ENCODE measurements around the gene NIN.

DNA sequence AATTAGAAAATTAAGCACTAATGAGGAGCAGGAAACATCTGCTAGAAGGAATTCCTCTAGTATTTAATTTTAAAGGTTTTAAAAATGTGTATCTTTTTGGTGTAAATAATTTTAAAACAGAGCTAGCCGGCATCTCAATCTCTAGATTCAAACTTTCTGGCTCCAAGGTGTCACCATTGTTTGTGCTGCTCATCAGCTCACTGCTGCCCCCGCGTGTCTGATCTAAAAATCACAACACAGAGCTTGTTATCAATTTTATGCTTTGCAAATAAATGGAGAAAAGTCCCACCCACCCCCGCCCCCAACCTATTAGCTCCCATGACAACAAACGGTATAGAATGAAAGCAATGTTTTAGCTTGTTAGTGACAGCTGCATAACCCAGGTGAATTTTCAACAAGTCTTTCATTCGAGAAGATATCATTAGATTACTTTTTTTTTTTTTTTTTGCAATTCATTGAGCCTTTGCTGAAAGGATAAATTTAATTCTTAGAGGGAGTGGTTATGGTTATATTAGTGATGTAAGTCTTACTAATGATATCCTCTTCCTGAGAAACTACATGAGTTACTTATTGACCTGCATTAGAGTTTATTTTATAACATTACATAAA is 29.6 kb upstream of the NIN start:
- TF ChIP-seq REST (IDR thresholded peaks at IDR 0.05; ENCODE audit: borderline replicate concordance) (no peak), POLR2AphosphoS5 (IDR thresholded peaks at IDR 0.05) (no peak), CTCF (IDR thresholded peaks at IDR 0.05; ENCODE audit: poor library complexity, severe bottlenecking) (peak; percentile 66), SMC3 (conservative IDR thresholded peaks at IDR 0.05; ENCODE audit: poor library complexity) (peak; percentile 70), EP300 (conservative IDR thresholded peaks at IDR 0.05; ENCODE audit: poor library complexity, severe bottlenecking) (no peak), EZH2 (IDR thresholded peaks at IDR 0.05; ENCODE audit: borderline replicate concordance, insufficient read depth, low read length, poor library complexity, severe bottlenecking) (no peak)
